Activated B cell treated with CpG ODN at 0.5 μM for 24 hours (primary cell): Measurements from ENCODE around the gene CACNG3. TPM values are rescaled to one million over a fixed set of nuclear protein-coding genes. Genes with fewer than 3 reads are reported as not detected.

Source experiments
- ATAC-seq: fragments of 200-7000 bp; cut with Tn5 transposase; one replicate; pipeline ENCODE4 v1.10.0; 2021; ENCODE audit warnings: low read depth, mild to moderate bottlenecking, moderate library complexity
- CTCF ChIA-PET: fragments of 350-600 bp; sonication (Branson Sonifier 250); formaldehyde crosslinking; loops from one replicate; lab custom pipeline; 2021; ENCODE audit warnings: antibody characterized with exemption; lab: Charles Lee
- POLR2A ChIA-PET: fragments of 350-600 bp; sonication (Branson Sonifier 250); formaldehyde crosslinking; loops from one replicate; lab custom pipeline; 2021; ENCODE audit warnings: antibody characterized with exemption; lab: Charles Lee
- DNase-seq: peaks from one replicate; pipeline ENCODE4 v3.0.0; 2022
- H3K27ac Mint-ChIP-seq: one replicate; pipeline ENCODE4 v1.8.0; 2020; ENCODE audit warnings: mixed read lengths
- H3K27me3 Mint-ChIP-seq: one replicate; pipeline ENCODE4 v1.8.0; 2021; ENCODE audit warnings: mixed read lengths
- H3K36me3 Mint-ChIP-seq: one replicate; pipeline ENCODE4 v1.8.0; 2021; ENCODE audit warnings: low read depth, mixed read lengths
- H3K4me1 Mint-ChIP-seq: one replicate; pipeline ENCODE4 v1.8.0; 2021; ENCODE audit warnings: mixed read lengths
- H3K4me3 Mint-ChIP-seq: one replicate; pipeline ENCODE4 v1.8.0; 2020; ENCODE audit warnings: mild to moderate bottlenecking, mixed read lengths
- H3K9me3 Mint-ChIP-seq: one replicate; pipeline ENCODE4 v1.8.0; 2020; ENCODE audit warnings: mixed read lengths
- CTCF ChIP-seq: fragments of 200-600 bp; IDR thresholded peaks from one replicate; pipeline ENCODE4 v1.8.0; 2022; ENCODE audit warnings: antibody characterized with exemption, mild to moderate bottlenecking
- intact Hi-C: fragments of 100-400 bp; cut with micrococcal nuclease; formaldehyde crosslinking; loops from one replicate; pipeline ENCODE4 v1.15.1; 2024
- total RNA-seq: library from RNA; stranded (reverse); gene quantifications from 2 replicates; pipeline ENCODE4 v1.2.3, GENCODE V29; 2022

The CACNG3 gene
- total RNA-seq, 1 donor from 2014 or later: not detected

GRCh38 chr16:24394341-24394740 lies 138.2 kb downstream of the CACNG3 start:
- Mint-ChIP-seq H3K4me1 (peaks cover 3% of the 10 kb centered on the region), H3K36me3 (no peaks in the 10 kb centered on the region), H3K27me3 (peaks cover 16% of the 10 kb centered on the region), H3K4me3 (no peak overlapping the region), H3K27ac (no peak overlapping the region), H3K9me3 (peaks cover 2% of the 10 kb centered on the region)
- TF ChIP-seq CTCF: no peak
- ChIA-PET CTCF (no interaction called here), POLR2A (no interaction called here)
- no peak for DNase-seq
- intact Hi-C loops: no loop called here
- ATAC-seq: no peak

GRCh38 chr16:24396350-24397271 lies 140.5 kb downstream of the CACNG3 start:
- POLR2A ChIA-PET: no interaction called here
- CTCF ChIA-PET: no interaction called here
- Mint-ChIP-seq H3K27ac (no peak overlapping the region), H3K27me3 (peaks cover 25% of the 10 kb centered on the region), H3K36me3 (no peaks in the 10 kb centered on the region), H3K4me3 (no peak overlapping the region), H3K9me3 (peaks cover 6% of the 10 kb centered on the region), H3K4me1 (peaks cover 3% of the 10 kb centered on the region)
- no peak for ATAC-seq
- TF ChIP-seq CTCF: no peak
- DNase-seq: no peak
- intact Hi-C loops: no loop called here

- no peak for TF ChIP-seq CTCF
- Mint-ChIP-seq H3K27ac (no peak overlapping the region), H3K4me1 (no peaks in the 10 kb centered on the region), H3K4me3 (no peak overlapping the region), H3K27me3 (peaks cover 9% of the 10 kb centered on the region), H3K9me3 (no peaks in the 10 kb centered on the region), H3K36me3 (no peaks in the 10 kb centered on the region)
- intact Hi-C loops: loop anchor here (1.0 kb wide), 1 partner anchor 95 kb away; no protein-coding TSS in a partner anchor
- no peak for ATAC-seq
- CTCF ChIA-PET: no interaction called here
- POLR2A ChIA-PET: no interaction called here
- DNase-seq: no peak
Measured at GRCh38 chr16:24409045-24409444, 152.9 kb downstream of the CACNG3 start.
